H1 (cell line): ENCODE results near the gene AOPEP. TPM values are rescaled to one million over a fixed set of nuclear protein-coding genes. Genes with fewer than 3 reads are reported as not detected.

ENCODE experiments used
- CTCF ChIA-PET: fragments of 300-600 bp; sonication (Branson Sonifier 250); formaldehyde crosslinking; loops from one replicate; lab custom pipeline; 2021; ENCODE audit not compliant: partially characterized antibody; lab: Charles Lee
- POLR2A ChIA-PET: fragments of 300-600 bp; sonication (Branson Sonifier 250); formaldehyde crosslinking; loops from one replicate; lab custom pipeline; 2021; ENCODE audit warnings: inconsistent platforms; ENCODE audit not compliant: partially characterized antibody; lab: Charles Lee
- DNase-seq, 2 experiments: peaks; one replicate each; pipeline versions ENCODE4 v3.0.0 to v3.0.0-alpha.2; 2010 to 2022; ENCODE audit warnings: low spot score in 2 of 2, low read depth in 1 of 2, mixed read lengths in 1 of 2
- FAIRE-seq: peaks from 2 replicates; lab custom pipeline; 2011; peaks lifted over from hg19 to GRCh38; lab: Jason Lieb, UNC
- H2AFZ ChIP-seq: 2 replicates; pipeline ENCODE4 v1.8.1; 2012; ENCODE audit warnings: low read length, inconsistent platforms
- H2AK5ac ChIP-seq: 2 replicates; pipeline ENCODE4 v1.6.1; 2013; ENCODE audit warnings: low read depth, low read length
- H2BK120ac ChIP-seq: replicated peaks from 2 replicates; pipeline ENCODE3; 2013; ENCODE audit warnings: low read depth, low read length, inconsistent platforms
- H2BK12ac ChIP-seq: 2 replicates; pipeline ENCODE4 v1.6.1; 2013; ENCODE audit warnings: low read depth, low read length
- H2BK15ac ChIP-seq: 2 replicates; pipeline ENCODE4 v1.6.1; 2013; ENCODE audit warnings: low read length
- H2BK20ac ChIP-seq: 2 replicates; pipeline ENCODE4 v1.6.1; 2013; ENCODE audit warnings: low read length
- H2BK5ac ChIP-seq: 2 replicates; pipeline ENCODE4 v1.6.1; 2013; ENCODE audit warnings: low read depth, low read length
- H3K14ac ChIP-seq: 2 replicates; pipeline ENCODE4 v1.6.1; 2013; ENCODE audit warnings: inconsistent platforms; ENCODE audit not compliant: insufficient read length
- H3K18ac ChIP-seq: 2 replicates; pipeline ENCODE4 v1.6.1; 2013; ENCODE audit warnings: low read length; ENCODE audit errors: extremely low read depth
- H3K23ac ChIP-seq: 2 replicates; pipeline ENCODE4 v1.6.1; 2013; ENCODE audit warnings: inconsistent platforms; ENCODE audit not compliant: insufficient read length
- H3K23me2 ChIP-seq: 2 replicates; pipeline ENCODE4 v1.6.1; 2013; ENCODE audit warnings: low read depth, low read length
- H3K27ac ChIP-seq: 2 replicates; pipeline ENCODE4 v1.6.1; 2011; ENCODE audit warnings: low read depth, low read length, inconsistent platforms
- H3K27me3 ChIP-seq, 4 experiments: replicated peaks in 1 of 4; 1 replicate in 1 of 4; 2 replicates in 3 of 4; pipeline versions ENCODE4 v1.6.1 to v1.8.1; 2011 to 2013; ENCODE audit warnings: low read length in 3 of 4, mild to moderate bottlenecking in 3 of 4, inconsistent platforms in 2 of 4, mixed read lengths in 2 of 4, moderate library complexity in 1 of 4; ENCODE audit not compliant: control insufficient read depth in 3 of 4, insufficient read depth in 3 of 4; ENCODE audit errors: extremely low read depth in 1 of 4
- H3K36me3 ChIP-seq, 4 experiments: 2 replicates each; pipeline versions ENCODE4 v1.6.1 to v1.8.1; 2011 to 2013; ENCODE audit warnings: mild to moderate bottlenecking in 4 of 4, low read length in 3 of 4, moderate library complexity in 2 of 4, control low read depth in 1 of 4, inconsistent platforms in 1 of 4; ENCODE audit not compliant: insufficient read depth in 4 of 4, control insufficient read depth in 2 of 4
- H3K4ac ChIP-seq: replicated peaks from 2 replicates; pipeline ENCODE3; 2013; ENCODE audit warnings: low read length, low read depth, mixed read lengths, inconsistent platforms; ENCODE audit not compliant: insufficient read length
- H3K4me1 ChIP-seq, 4 experiments: replicated peaks in 1 of 4; 1 replicate in 1 of 4; 2 replicates in 3 of 4; pipeline versions ENCODE4 v1.6.1 to v1.8.1; 2011 to 2013; ENCODE audit warnings: low read length in 3 of 4, inconsistent platforms in 2 of 4, mixed read lengths in 1 of 4; ENCODE audit not compliant: insufficient read depth in 4 of 4, control insufficient read depth in 3 of 4
- H3K4me2 ChIP-seq, 2 experiments: 2 replicates each; pipeline versions ENCODE4 v1.6.1 to v1.8.1; 2011 to 2013; ENCODE audit warnings: low read depth in 2 of 2, low read length in 2 of 2, control low read depth in 1 of 2, inconsistent platforms in 1 of 2, mild to moderate bottlenecking in 1 of 2; ENCODE audit not compliant: insufficient read depth in 1 of 2
- H3K4me3 ChIP-seq, 4 experiments: fragments of 200-600, 300-600 bp in 1 of 4; sonication (generic), shearing (Covaris generic), sonication (Bioruptor Twin) in 1 of 4; 2 replicates each; pipeline versions ENCODE4 v1.5.1 to v1.8.1; 2011 to 2016; ENCODE audit warnings: low read length in 4 of 4, low read depth in 3 of 4, control low read depth in 2 of 4, inconsistent platforms in 2 of 4, mild to moderate bottlenecking in 2 of 4, mixed read lengths in 1 of 4, moderate library complexity in 1 of 4; ENCODE audit not compliant: insufficient read depth in 2 of 4; ENCODE audit errors: extremely low read depth in 1 of 4
- H3K56ac ChIP-seq: replicated peaks from 2 replicates; pipeline ENCODE3; 2013; ENCODE audit warnings: low read depth, mild to moderate bottlenecking, mixed read lengths, low read length, inconsistent platforms; ENCODE audit not compliant: insufficient read length
- H3K79me1 ChIP-seq: 2 replicates; pipeline ENCODE4 v1.6.1; 2013; ENCODE audit warnings: low read depth, low read length, control low read depth
- H3K79me2 ChIP-seq, 2 experiments: 2 replicates each; pipeline versions ENCODE4 v1.6.1 to v1.8.1; 2012 to 2013; ENCODE audit warnings: low read length in 2 of 2, mild to moderate bottlenecking in 2 of 2, inconsistent platforms in 1 of 2; ENCODE audit not compliant: insufficient read depth in 2 of 2, control insufficient read depth in 1 of 2
- H3K9ac ChIP-seq, 4 experiments: replicated peaks in 1 of 4; 1 replicate in 1 of 4; 2 replicates in 3 of 4; pipeline versions ENCODE4 v1.6.1 to v1.8.1; 2011 to 2013; ENCODE audit warnings: low read depth in 3 of 4, low read length in 3 of 4, control low read depth in 2 of 4, mild to moderate bottlenecking in 2 of 4, moderate library complexity in 2 of 4, inconsistent platforms in 1 of 4; ENCODE audit errors: extremely low read depth in 1 of 4
- H3K9me3 ChIP-seq, 2 experiments: 2 replicates each; pipeline versions ENCODE4 v1.6.1 to v1.8.1; 2012 to 2013; ENCODE audit warnings: mild to moderate bottlenecking in 2 of 2, moderate library complexity in 2 of 2, control low read depth in 1 of 2, inconsistent platforms in 1 of 2, low read depth in 1 of 2, low read length in 1 of 2, mixed read lengths in 1 of 2; ENCODE audit not compliant: insufficient read depth in 2 of 2
- H4K20me1 ChIP-seq, 2 experiments: replicated peaks in 1 of 2; 2 replicates each; pipeline versions ENCODE3 to v1.8.1; 2011 to 2013; ENCODE audit warnings: inconsistent platforms in 2 of 2, low read length in 2 of 2, mild to moderate bottlenecking in 1 of 2; ENCODE audit not compliant: insufficient read depth in 2 of 2, control insufficient read depth in 1 of 2
- H4K5ac ChIP-seq: 2 replicates; pipeline ENCODE4 v1.6.1; 2013; ENCODE audit warnings: low read length, low read depth, mixed read lengths, inconsistent platforms; ENCODE audit not compliant: insufficient read length
- H4K8ac ChIP-seq: 2 replicates; pipeline ENCODE4 v1.8.0; 2013; ENCODE audit warnings: mild to moderate bottlenecking, moderate library complexity, low read length, inconsistent platforms; ENCODE audit not compliant: insufficient read depth; ENCODE audit errors: extremely low read depth
- H4K91ac ChIP-seq: replicated peaks from 2 replicates; pipeline ENCODE3; 2013; ENCODE audit warnings: low read length, mixed read lengths, inconsistent platforms; ENCODE audit not compliant: insufficient read length
- ATF2 ChIP-seq: IDR thresholded peaks from 2 replicates; pipeline ENCODE4 v1.6.1; 2012; ENCODE audit warnings: low read length, inconsistent platforms
- CBX5 ChIP-seq: fragments of 300-800, 300-1000 bp; sonication (generic); IDR thresholded peaks from 2 replicates; pipeline ENCODE4 v1.7.1; 2016; ENCODE audit warnings: antibody characterized with exemption, low read length, low read depth
- CREB1 ChIP-seq: IDR thresholded peaks from 2 replicates; pipeline ENCODE4 v1.6.1; 2012; ENCODE audit warnings: inconsistent platforms
- KDM4A ChIP-seq: IDR thresholded peaks from one replicate; pipeline ENCODE4 v1.7.1; 2012; ENCODE audit warnings: low read depth, mild to moderate bottlenecking, moderate library complexity, low read length, inconsistent platforms; ENCODE audit not compliant: severe bottlenecking
- MAFK ChIP-seq: IDR thresholded peaks from 2 replicates; pipeline ENCODE4 v1.6.1; 2012; ENCODE audit warnings: low read depth, mild to moderate bottlenecking, improper control_type of control experiment, low read length
- POLR2AphosphoS5 ChIP-seq: IDR thresholded peaks from 2 replicates; pipeline ENCODE4 v1.6.1; 2011; ENCODE audit warnings: low read depth, low read length
- RNF2 ChIP-seq: fragments of 200-900, 300-1000 bp; sonication (generic); IDR thresholded peaks from 2 replicates; pipeline ENCODE4 v1.7.1; 2016; ENCODE audit warnings: borderline replicate concordance, low read depth, mild to moderate bottlenecking, antibody characterized with exemption, low read length; ENCODE audit not compliant: poor library complexity, severe bottlenecking; ENCODE audit errors: missing control alignments
- SIN3A ChIP-seq, 2 experiments: IDR thresholded peaks in 1 of 2; conservative IDR thresholded peaks in 1 of 2; 2 replicates each; pipeline ENCODE4 v1.6.1; 2011 to 2012; ENCODE audit warnings: low read length in 2 of 2, improper control_type of control experiment in 1 of 2, low read depth in 1 of 2, mild to moderate bottlenecking in 1 of 2
- SIRT6 ChIP-seq: IDR thresholded peaks from one replicate; pipeline ENCODE4 v1.7.1; 2012; ENCODE audit warnings: low read length, inconsistent platforms
- TAF1 ChIP-seq: IDR thresholded peaks from 2 replicates; pipeline ENCODE4 v1.6.1; 2011; ENCODE audit warnings: mild to moderate bottlenecking, low read depth, low read length
- TEAD4 ChIP-seq: IDR thresholded peaks from 2 replicates; pipeline ENCODE4 v1.6.1; 2012; ENCODE audit warnings: low read depth, low read length, inconsistent platforms, mixed read lengths
- WGBS, 2 experiments: shearing (Covaris generic) in 1 of 2; methylation state at CpG; one replicate each; pipeline versions ENCODE4 v1.1.6 to v1.1.7; 2013 to 2015; ENCODE audit warnings: low lambda C conversion rate in 2 of 2, mixed read lengths in 2 of 2, inconsistent platforms in 1 of 2, low coverage in 1 of 2, missing lambda C conversion rate in 1 of 2; ENCODE audit not compliant: insufficient replicate concordance in 2 of 2, insufficient coverage in 1 of 2, insufficient read length in 1 of 2; ENCODE audit errors: extremely low coverage in 1 of 2, missing lambda C conversion rate in 1 of 2; 5-methylcytosine and 5-hydroxymethylcytosine counted together
- polyA plus RNA-seq, 7 experiments: library from polyadenylated mRNA; depleted of rRNA in 3 of 7; stranded (reverse) in 5 of 7; unstranded in 2 of 7; fragments of >200 nt in 5 of 7; fragments of 200-250 nt in 2 of 7; gene quantifications; 1 replicate in 5 of 7; 2 replicates in 1 of 7; 4 replicates in 1 of 7; pipeline versions ENCODE4 v1.2.1 to v1.2.3, GENCODE V29; 2011 to 2013; ENCODE audit warnings: missing spikeins in 2 of 7, mixed read lengths in 2 of 7
- total RNA-seq: library from RNA; stranded (reverse); fragmentation: NEBNext Ultra II Directional; extraction: Animal tissue kit (Norgen Biotek cat#: 25700); gene quantifications from 2 replicates; pipeline ENCODE4 v1.2.1, GENCODE V29; 2021

Gene AOPEP
- total and polyA plus RNA-seq, 2 of the 8 experiments (the other 6 are each of a cell fraction or from before 2014, with no cell fraction given): 6.1 to 14.3 TPM

- H3K23ac ChIP-seq: no peak overlapping the region
- no peaks in the 10 kb centered on the region for H3K79me2 ChIP-seq
- H2BK5ac ChIP-seq: no peak overlapping the region
- no peak for TF ChIP-seq MAFK
- TF ChIP-seq CBX5: no peak
- TF ChIP-seq TAF1: no peak
- no peak for TF ChIP-seq RNF2
- no peak for TF ChIP-seq KDM4A
- no peak for TF ChIP-seq SIN3A (conservative IDR thresholded peaks at IDR 0.05 in 1 of 2, IDR thresholded peaks at IDR 0.05 in 1 of 2; ENCODE audit: low read depth in 1 of 2, low read length in 2 of 2)
- TF ChIP-seq TEAD4: no peak
- no peak for TF ChIP-seq CREB1
- no peak for TF ChIP-seq ATF2
- TF ChIP-seq POLR2AphosphoS5: no peak
- TF ChIP-seq SIRT6: no peak
- no peaks in the 10 kb centered on the region for H3K36me3 ChIP-seq
- no peak overlapping the region for H2BK15ac ChIP-seq
- ChIA-PET POLR2A (no interaction called here), CTCF (no interaction called here)
- no peak overlapping the region for H3K4me2 ChIP-seq
- no peak overlapping the region for H3K4me3 ChIP-seq
- H3K56ac ChIP-seq: no peak overlapping the region
- no peaks in the 10 kb centered on the region; a peak in 2 of 7 replicates for H3K4me1 ChIP-seq
- H3K27ac ChIP-seq: no peak overlapping the region
- H3K27me3 ChIP-seq: no peaks in the 10 kb centered on the region
- no peak overlapping the region for H3K14ac ChIP-seq
- H3K79me1 ChIP-seq: no peaks in the 10 kb centered on the region
- no peak overlapping the region for H3K9ac ChIP-seq
- no peak overlapping the region for H2AK5ac ChIP-seq
- no peak overlapping the region for H3K4ac ChIP-seq
- no peaks in the 10 kb centered on the region for H3K9me3 ChIP-seq
- H2AFZ ChIP-seq: no peak overlapping the region
- H3K18ac ChIP-seq: no peak overlapping the region
- no peaks in the 10 kb centered on the region for H4K20me1 ChIP-seq
- no peaks in the 10 kb centered on the region for H3K23me2 ChIP-seq
- no peak overlapping the region for H4K91ac ChIP-seq
- no peak overlapping the region for H4K5ac ChIP-seq
- DNase-seq (no peak), FAIRE-seq (no peak)
- no peak overlapping the region for H4K8ac ChIP-seq
- H2BK120ac ChIP-seq: no peak overlapping the region
- WGBS, 2 experiments: 87% methylated on average over 8 of the region's 8 CpGs; no CpG with 5 or more reads in 1 of the 2 experiments
- no peak overlapping the region for H2BK12ac ChIP-seq
- no peak overlapping the region for H2BK20ac ChIP-seq
Measured at GRCh38 chr9:95028853-95029219, 302.3 kb downstream of the AOPEP start.
